NCI-H2196 (cell line): ENCODE measurements around the gene MAN1C1.
A peak's percentile ranks its signal among the peaks of the same experiment; 100 is the strongest.

Source experiments
- DNase-seq: peaks from one replicate; lab custom pipeline; 2025; ENCODE audit not compliant: unreplicated experiment; lab: John Stamatoyannopoulos, UW

The MAN1C1 gene

GRCh38 chr1:25811384-25812082 lies 194.9 kb downstream of the MAN1C1 start:
- no peak for DNase-seq

GRCh38 chr1:25813071-25813733 lies 196.6 kb downstream of the MAN1C1 start:
- DNase-seq = no peak

GRCh38 chr1:25813734-25814471 lies 197.3 kb downstream of the MAN1C1 start:
- DNase-seq = no peak

GRCh38 chr1:25814549-25815087 lies 198.0 kb downstream of the MAN1C1 start:
- DNase-seq = no peak

GRCh38 chr1:25815208-25816111 lies 198.9 kb downstream of the MAN1C1 start:
- DNase-seq = no peak

- no peak for DNase-seq
Measured at GRCh38 chr1:25816112-25816718, 199.6 kb downstream of the MAN1C1 start.

GRCh38 chr1:25817840-25818501 lies 201.4 kb downstream of the MAN1C1 start:
- DNase-seq = no peak

GRCh38 chr1:25818569-25818968 lies 202.0 kb downstream of the MAN1C1 start:
- DNase-seq = no peak

GRCh38 chr1:25819491-25820246 lies 203.1 kb downstream of the MAN1C1 start, which contains the start of gene MTFR1L:
TSS of gene MTFR1L (plus strand) at chr1:25819954. CDS start at chr1:25823105, 3,151 bp downstream.
- peak; percentile 88 for DNase-seq

GRCh38 chr1:25820247-25821111 lies 203.9 kb downstream of the MAN1C1 start:
- peak; percentile 26 for DNase-seq

- no peak for DNase-seq
Measured at GRCh38 chr1:25821112-25821476, 204.5 kb downstream of the MAN1C1 start.

GRCh38 chr1:25821630-25822091 lies 205.1 kb downstream of the MAN1C1 start:
- peak; percentile 32 for DNase-seq

- DNase-seq = no peak
Measured at GRCh38 chr1:25825605-25826004, 209.0 kb downstream of the MAN1C1 start.

- no peak for DNase-seq
Measured at GRCh38 chr1:25826571-25826970, 210.0 kb downstream of the MAN1C1 start.

GRCh38 chr1:25828491-25828890 lies 211.9 kb downstream of the MAN1C1 start:
- no peak for DNase-seq

GRCh38 chr1:25829046-25829445 lies 212.5 kb downstream of the MAN1C1 start:
- DNase-seq = no peak

- no peak for DNase-seq
Measured at GRCh38 chr1:25831569-25832196, 215.1 kb downstream of the MAN1C1 start.
